PC-3 (cell line): ENCODE results near the gene TTLL7.

ENCODE experiments used
- EZH2 ChIP-seq: fragments of 300-600 bp; sonication (generic); IDR thresholded peaks from one replicate; pipeline ENCODE4 v1.6.1; 2017; ENCODE audit warnings: antibody characterized with exemption, mild to moderate bottlenecking, low read length; ENCODE audit not compliant: unreplicated experiment
- EZH2phosphoT487 ChIP-seq: fragments of 300-600 bp; sonication (generic); IDR thresholded peaks from 2 replicates; pipeline ENCODE4 v1.6.1; 2018; ENCODE audit warnings: mild to moderate bottlenecking, antibody characterized with exemption, low read length, borderline replicate concordance
- TF ChIP-seq, protein P1 (sequence below): fragments of 300-600 bp; sonication (generic); conservative IDR thresholded peaks from 2 replicates; pipeline ENCODE4 v1.5.1; 2017; ENCODE audit warnings: antibody characterized with exemption, low read depth, mild to moderate bottlenecking, low read length

DNA sequence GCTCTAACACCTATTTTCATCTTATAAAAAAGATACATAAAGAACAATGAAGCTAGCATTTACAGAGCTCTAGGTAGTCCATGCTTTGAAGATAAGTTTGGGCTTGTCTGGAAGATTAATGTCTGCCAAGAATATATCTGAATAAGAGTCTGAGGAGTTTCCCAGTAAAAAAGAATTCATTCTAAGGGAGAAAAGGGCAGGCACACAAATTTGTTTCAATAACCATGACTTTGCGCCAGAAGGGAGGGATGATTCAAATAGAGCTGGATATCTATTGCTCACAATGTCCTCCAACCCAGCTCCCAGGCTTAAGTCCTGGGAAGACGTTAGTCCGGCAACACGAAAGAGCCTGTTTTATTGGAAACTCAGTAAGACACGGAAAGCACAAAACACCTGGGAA is 9.7 kb upstream of the TTLL7 start:
- TF ChIP-seq, protein P1, sequence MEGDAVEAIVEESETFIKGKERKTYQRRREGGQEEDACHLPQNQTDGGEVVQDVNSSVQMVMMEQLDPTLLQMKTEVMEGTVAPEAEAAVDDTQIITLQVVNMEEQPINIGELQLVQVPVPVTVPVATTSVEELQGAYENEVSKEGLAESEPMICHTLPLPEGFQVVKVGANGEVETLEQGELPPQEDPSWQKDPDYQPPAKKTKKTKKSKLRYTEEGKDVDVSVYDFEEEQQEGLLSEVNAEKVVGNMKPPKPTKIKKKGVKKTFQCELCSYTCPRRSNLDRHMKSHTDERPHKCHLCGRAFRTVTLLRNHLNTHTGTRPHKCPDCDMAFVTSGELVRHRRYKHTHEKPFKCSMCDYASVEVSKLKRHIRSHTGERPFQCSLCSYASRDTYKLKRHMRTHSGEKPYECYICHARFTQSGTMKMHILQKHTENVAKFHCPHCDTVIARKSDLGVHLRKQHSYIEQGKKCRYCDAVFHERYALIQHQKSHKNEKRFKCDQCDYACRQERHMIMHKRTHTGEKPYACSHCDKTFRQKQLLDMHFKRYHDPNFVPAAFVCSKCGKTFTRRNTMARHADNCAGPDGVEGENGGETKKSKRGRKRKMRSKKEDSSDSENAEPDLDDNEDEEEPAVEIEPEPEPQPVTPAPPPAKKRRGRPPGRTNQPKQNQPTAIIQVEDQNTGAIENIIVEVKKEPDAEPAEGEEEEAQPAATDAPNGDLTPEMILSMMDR, result no peak
- TF ChIP-seq EZH2 (no peak), EZH2phosphoT487 (no peak)
